A549 (cell line): ENCODE data around the gene PKN2. TPM values are rescaled to one million over a fixed set of nuclear protein-coding genes. Genes with fewer than 3 reads are reported as not detected.

Experiments
- ATAC-seq, 2 experiments: fragments of 200-7000 bp in 1 of 2; fragments of >200 bp in 1 of 2; cut with Nextera tagmentation in 1 of 2; cut with Tn5 transposase in 1 of 2; 3 replicates each; pipeline versions ENCODE4 v1.8.0 to v1.9.1; 2018 to 2020; ENCODE audit warnings: mild to moderate bottlenecking in 1 of 2, moderate library complexity in 1 of 2
- CTCF ChIA-PET: fragments of 300-600 bp; sonication (Branson Sonifier 250); formaldehyde crosslinking; extraction: SDS; loops from one replicate; lab custom pipeline; 2021; ENCODE audit warnings: antibody characterized with exemption, inconsistent platforms; lab: Yijun Ruan, JAX
- POLR2A ChIA-PET: fragments of 350-600 bp; formaldehyde crosslinking; extraction: SDS; loops from one replicate; lab custom pipeline; 2021; ENCODE audit warnings: antibody characterized with exemption, inconsistent platforms; lab: Yijun Ruan, JAX
- DNase-seq, 2 experiments: peaks; one replicate each; pipeline versions ENCODE4 v3.0.0 to v3.0.0-alpha.2; 2011 to 2016; ENCODE audit warnings: low read depth in 1 of 2, low spot score in 1 of 2
- FAIRE-seq: peaks from 2 replicates; lab custom pipeline; 2011; peaks lifted over from hg19 to GRCh38; lab: Jason Lieb, UNC
- H3K27ac ChIP-seq, 2 experiments: fragments of >200 bp; sonication (Bioruptor Twin); formaldehyde crosslinking; 3 replicates each; pipeline ENCODE4 v1.5.1; 2016 to 2017
- H3K4me1 ChIP-seq: fragments of >200 bp; sonication (Bioruptor Twin); formaldehyde crosslinking; 3 replicates; pipeline ENCODE4 v1.6.1; 2016
- H3K4me2 ChIP-seq: fragments of >200 bp; sonication (Bioruptor Twin); formaldehyde crosslinking; 3 replicates; pipeline ENCODE4 v1.6.1; 2016
- H3K4me3 ChIP-seq: fragments of >200 bp; sonication (Bioruptor Twin); formaldehyde crosslinking; 3 replicates; pipeline ENCODE4 v1.5.1; 2016
- H3K9me3 ChIP-seq: fragments of >200 bp; sonication (Bioruptor Twin); formaldehyde crosslinking; 3 replicates; pipeline ENCODE4 v1.6.1; 2016
- BHLHE40 ChIP-seq: IDR thresholded peaks from 2 replicates; pipeline ENCODE4 v1.6.1; 2012; ENCODE audit warnings: low read depth, low read length, inconsistent platforms
- CEBPB ChIP-seq, 2 experiments: fragments of >200 bp in 1 of 2; sonication (Bioruptor Twin) in 1 of 2; formaldehyde crosslinking in 1 of 2; IDR thresholded peaks; 2 replicates each; pipeline ENCODE4 v1.6.1; 2012 to 2016
- CHD2 ChIP-seq: fragments of 150-350 bp; IDR thresholded peaks from 2 replicates; pipeline ENCODE4 v1.6.1; 2014; ENCODE audit warnings: low read length; ENCODE audit not compliant: partially characterized antibody
- CTCF ChIP-seq: fragments of >200 bp; sonication (Bioruptor Twin); formaldehyde crosslinking; IDR thresholded peaks from 3 replicates; pipeline ENCODE4 v1.5.1; 2016
- ESRRA ChIP-seq: fragments of 150-350 bp; IDR thresholded peaks from 2 replicates; pipeline ENCODE4 v1.6.1; 2014; ENCODE audit warnings: mild to moderate bottlenecking, low read length, borderline replicate concordance
- FOSL2 ChIP-seq, 2 experiments: fragments of 450-650 bp in 1 of 2; fragments of >200 bp in 1 of 2; sonication (Bioruptor Twin) in 1 of 2; formaldehyde crosslinking; IDR thresholded peaks; 2 replicates each; pipeline versions ENCODE4 v1.5.0 to v1.6.1; 2016 to 2020; ENCODE audit warnings: mild to moderate bottlenecking in 1 of 2, moderate library complexity in 1 of 2
- FOXS1 ChIP-seq: fragments of 250-450 bp; sonication (Bioruptor Pico); IDR thresholded peaks from 2 replicates; pipeline ENCODE4 v1.5.0; 2020; ENCODE audit warnings: mild to moderate bottlenecking, moderate library complexity
- HEYL ChIP-seq: fragments of 250-450 bp; sonication (Bioruptor Pico); IDR thresholded peaks from 2 replicates; pipeline ENCODE4 v1.8.0; 2021; ENCODE audit warnings: mild to moderate bottlenecking, moderate library complexity
- KDM1A ChIP-seq: fragments of 200-600 bp; sonication (generic); IDR thresholded peaks from 2 replicates; pipeline ENCODE4 v1.6.1; 2016; ENCODE audit warnings: low read depth, mild to moderate bottlenecking
- MAFK ChIP-seq: fragments of 450-650 bp; IDR thresholded peaks from 2 replicates; pipeline ENCODE4 v1.6.1; 2014; ENCODE audit not compliant: partially characterized antibody
- MAX ChIP-seq: IDR thresholded peaks from 2 replicates; pipeline ENCODE4 v1.6.1; 2012
- NR3C1 ChIP-seq: fragments of >200 bp; sonication (Bioruptor Twin); formaldehyde crosslinking; IDR thresholded peaks from 3 replicates; pipeline ENCODE4 v1.6.1; 2017
- PHF8 ChIP-seq: fragments of 200-600 bp; sonication (generic); IDR thresholded peaks from 2 replicates; pipeline ENCODE4 v1.6.1; 2016; ENCODE audit warnings: low read depth, mild to moderate bottlenecking, antibody characterized with exemption, moderate library complexity, borderline replicate concordance
- RAD21 ChIP-seq, 2 experiments: fragments of >200 bp in 1 of 2; sonication (Bioruptor Twin) in 1 of 2; formaldehyde crosslinking in 1 of 2; IDR thresholded peaks in 1 of 2; conservative IDR thresholded peaks in 1 of 2; 2 replicates in 1 of 2; 3 replicates in 1 of 2; pipeline ENCODE4 v1.6.1; 2012 to 2018; ENCODE audit warnings: inconsistent platforms in 1 of 2
- RARB ChIP-seq: fragments of 250-450 bp; sonication (Bioruptor Pico); IDR thresholded peaks from 2 replicates; pipeline ENCODE4 v1.8.0; 2021; ENCODE audit warnings: mild to moderate bottlenecking, moderate library complexity
- RFX5 ChIP-seq: fragments of 450-650 bp; IDR thresholded peaks from 2 replicates; pipeline ENCODE4 v1.7.1; 2014; ENCODE audit warnings: antibody characterized with exemption, mild to moderate bottlenecking, moderate library complexity
- USF2 ChIP-seq: fragments of 450-650 bp; IDR thresholded peaks from 2 replicates; pipeline ENCODE4 v1.6.1; 2014; ENCODE audit warnings: antibody characterized with exemption
- ZC3H11A ChIP-seq: fragments of 450-650 bp; IDR thresholded peaks from 2 replicates; pipeline ENCODE4 v1.6.1; 2014; ENCODE audit warnings: antibody characterized with exemption, mild to moderate bottlenecking
- ZNF302 ChIP-seq: fragments of 250-450 bp; sonication (Bioruptor Pico); IDR thresholded peaks from 2 replicates; pipeline ENCODE4 v1.9.0; 2021; ENCODE audit warnings: inconsistent platforms, mild to moderate bottlenecking, moderate library complexity
- WGBS: methylation state at CpG from one replicate; pipeline ENCODE4 v1.1.6; 2017; ENCODE audit errors: missing lambda C conversion rate; 5-methylcytosine and 5-hydroxymethylcytosine counted together
- polyA plus RNA-seq, 4 experiments: library from polyadenylated mRNA; depleted of rRNA in 3 of 4; stranded (reverse); fragments of >200 nt; fragmentation: RNase III in 1 of 4; extraction: RNeasy Plus Mini Kit Qiagen cat#74134 plus additional on column Dnase treatment in 1 of 4; gene quantifications; 2 replicates in 3 of 4; 3 replicates in 1 of 4; pipeline ENCODE4 v1.2.3, GENCODE V29; 2011 to 2017

The PKN2 gene
- polyA plus RNA-seq, 2 of the 4 experiments (the other 2 are of a cell fraction) = 14.4 to 39.6 TPM

DNA sequence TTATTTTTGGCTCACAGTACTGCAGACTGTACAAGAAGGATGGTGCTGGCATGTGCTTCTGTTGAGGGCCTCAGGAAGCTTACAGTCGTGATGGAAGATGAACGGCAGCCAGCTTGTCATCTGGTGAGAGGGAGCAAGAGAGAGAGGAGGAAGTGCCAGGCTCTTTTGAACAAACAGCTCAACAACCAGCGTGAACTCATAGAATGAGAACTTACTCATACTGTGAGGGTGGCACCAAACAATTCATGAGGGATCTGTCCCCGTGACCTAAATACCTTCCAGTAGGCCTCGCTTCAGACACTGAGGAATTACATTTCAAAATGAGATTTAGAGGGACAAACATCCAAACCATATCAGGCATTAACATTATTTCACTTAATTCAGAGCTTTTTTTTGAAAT, 84.7 kb downstream of the PKN2 start:
- H3K4me3 ChIP-seq = no peak overlapping the region
- H3K4me2 ChIP-seq = no peak overlapping the region
- no peak for TF ChIP-seq RFX5
- no peak for TF ChIP-seq NR3C1
- TF ChIP-seq ZC3H11A = no peak
- TF ChIP-seq ZNF302 (CRISPR knock-in tag) = no peak
- TF ChIP-seq CHD2 = no peak
- TF ChIP-seq MAX = no peak
- no peak for TF ChIP-seq FOXS1 (CRISPR knock-in tag)
- TF ChIP-seq USF2 = no peak
- TF ChIP-seq PHF8 = no peak
- TF ChIP-seq ESRRA = no peak
- no peak for TF ChIP-seq CTCF
- no peak for TF ChIP-seq HEYL (CRISPR knock-in tag)
- no peak for TF ChIP-seq RARB (CRISPR knock-in tag)
- no peak for TF ChIP-seq FOSL2 (IDR thresholded peaks at IDR 0.05)
- no peak for TF ChIP-seq FOSL2 (CRISPR knock-in tag; IDR thresholded peaks at IDR 0.05)
- TF ChIP-seq RAD21 (conservative IDR thresholded peaks at IDR 0.05 in 1 of 2, IDR thresholded peaks at IDR 0.05 in 1 of 2) = no peak
- TF ChIP-seq KDM1A = no peak
- TF ChIP-seq CEBPB (IDR thresholded peaks at IDR 0.05) = no peak
- TF ChIP-seq BHLHE40 = no peak
- no peak for TF ChIP-seq MAFK
- TF ChIP-seq, all 56 proteins: peak for 0
- ChIA-PET CTCF (no interaction called here), POLR2A (no interaction called here)
- ATAC-seq (no peak), FAIRE-seq (no peak), DNase-seq (no peak)
- Histone ChIP-seq H3K27ac (no peak overlapping the region), H3K4me1 (peaks cover 12% of the 10 kb centered on the region), H3K9me3 (no peaks in the 10 kb centered on the region)
- WGBS = 82% methylated on average over 5 of the region's 5 CpGs

DNA sequence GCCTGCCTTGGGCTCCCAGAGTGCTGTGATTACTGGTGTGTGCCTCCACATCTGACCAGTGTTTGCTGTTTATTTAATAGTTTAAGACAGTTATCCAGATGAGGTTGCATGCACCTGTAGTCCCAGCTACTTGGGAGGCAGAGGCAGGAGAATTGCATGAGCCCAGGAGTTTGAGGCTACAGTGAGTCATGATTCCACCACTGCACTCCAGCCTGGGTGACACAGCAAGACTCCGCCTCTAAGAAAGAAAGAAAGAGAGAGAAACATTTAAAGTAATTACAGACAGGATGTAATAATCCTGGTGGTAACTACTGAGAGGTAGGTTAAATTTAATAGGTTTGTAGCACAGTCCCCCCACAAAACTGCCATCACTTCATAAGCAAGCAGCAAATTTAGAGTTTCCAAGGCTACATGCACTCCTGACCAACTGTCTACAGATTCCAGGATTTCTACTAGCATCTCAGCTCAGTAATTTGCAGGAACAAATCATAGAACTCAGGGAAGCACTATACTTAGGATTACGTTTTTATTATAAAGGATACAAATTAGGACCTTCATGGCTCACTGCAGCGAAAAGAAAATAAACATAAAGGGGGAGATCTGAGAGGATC, 89.6 kb downstream of the PKN2 start:
- FAIRE-seq = no peak

More for the DNA sequence above, 89.6 kb downstream of the PKN2 start:
- ChIA-PET POLR2A (interaction anchor here (1.2 kb wide), 1 partner anchor 10 kb away, joined by 3 read pairs; no protein-coding TSS in a partner anchor), CTCF (no interaction called here)
- Histone ChIP-seq H3K4me3 (no peak overlapping the region), H3K4me1 (peaks cover 18% of the 10 kb centered on the region), H3K9me3 (no peaks in the 10 kb centered on the region), H3K4me2 (peak overlapping the region; percentile 59), H3K27ac (peak overlapping the region; percentile 49 to 84; a peak in 5 of 6 replicates)
- WGBS = 54% methylated on average over 3 of the region's 3 CpGs
- peak in 1 of 2 experiments; percentile 49 for DNase-seq
- ATAC-seq = peak; percentile 74 to 84
- TF ChIP-seq USF2 (no peak), FOSL2 (IDR thresholded peaks at IDR 0.05) (no peak), FOSL2 (CRISPR knock-in tag; IDR thresholded peaks at IDR 0.05) (peak; percentile 41; the same call in 1 of the 2 replicates)
